IgD-negative memory B cell (primary cell): ENCODE results near the gene MX2. TPM values are rescaled to one million over a fixed set of nuclear protein-coding genes. Genes with fewer than 3 reads are reported as not detected.
"Not testable (repeated sequence)": the region's sequence is repeated elsewhere in the genome, so short reads cannot be mapped to it uniquely, and the experiment has no call there.

Experiments
- H3K27ac Mint-ChIP-seq, 3 donors: one replicate each; pipeline ENCODE4 v1.8.0; 2020 to 2022; ENCODE audit warnings: mild to moderate bottlenecking in 3 of 3, mixed read lengths in 3 of 3, moderate library complexity in 1 of 3
- H3K27me3 Mint-ChIP-seq: one replicate; pipeline ENCODE4 v1.8.0; 2021; ENCODE audit warnings: mixed read lengths
- H3K36me3 Mint-ChIP-seq: one replicate; pipeline ENCODE4 v1.8.0; 2020; ENCODE audit warnings: mild to moderate bottlenecking, mixed read lengths
- H3K4me1 Mint-ChIP-seq, 3 donors: one replicate each; pipeline ENCODE4 v1.8.0; 2020 to 2022; ENCODE audit warnings: mixed read lengths in 3 of 3, mild to moderate bottlenecking in 1 of 3
- H3K4me3 Mint-ChIP-seq, 4 donors: one replicate each; pipeline ENCODE4 v1.8.0; 2020 to 2022; ENCODE audit warnings: mild to moderate bottlenecking in 4 of 4, mixed read lengths in 4 of 4, moderate library complexity in 3 of 4
- H3K9me3 Mint-ChIP-seq, 3 donors: one replicate each; pipeline ENCODE4 v1.8.0; 2020 to 2021; ENCODE audit warnings: mixed read lengths in 3 of 3, mild to moderate bottlenecking in 1 of 3
- polyA plus RNA-seq: library from polyadenylated mRNA; unstranded; fragments of 300-500 nt; fragmentation: Illumina TruSeq; gene quantifications from one replicate; pipeline ENCODE4 v1.2.3, GENCODE V29; 2021

MX2 gene
- polyA plus RNA-seq, 1 donor from 2014 or later = 36.6 TPM

DNA sequence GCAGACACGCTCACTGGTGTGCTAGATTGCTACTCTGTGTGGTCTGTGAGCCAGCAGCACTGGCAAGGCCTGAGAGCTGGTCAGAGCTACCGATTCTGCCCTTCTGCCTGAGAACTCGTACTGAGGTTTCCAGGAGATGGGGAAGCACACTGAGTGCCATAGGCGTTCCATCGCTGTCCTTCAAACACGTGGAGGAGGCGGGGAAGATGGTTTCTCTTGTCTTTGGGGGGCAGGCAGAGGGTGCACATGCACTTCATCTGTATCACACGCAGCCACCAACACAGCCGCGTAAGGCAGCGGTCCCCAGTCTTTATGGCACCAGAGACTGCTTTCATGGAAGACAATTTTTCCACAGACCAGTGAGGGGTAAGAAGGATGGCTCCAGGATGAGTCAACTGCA lies 40.4 kb downstream of the MX2 start:
- Mint-ChIP-seq H3K9me3 (no peaks in the 10 kb centered on the region), H3K36me3 (peaks cover 27% of the 10 kb centered on the region), H3K27ac (no peak overlapping the region)

DNA sequence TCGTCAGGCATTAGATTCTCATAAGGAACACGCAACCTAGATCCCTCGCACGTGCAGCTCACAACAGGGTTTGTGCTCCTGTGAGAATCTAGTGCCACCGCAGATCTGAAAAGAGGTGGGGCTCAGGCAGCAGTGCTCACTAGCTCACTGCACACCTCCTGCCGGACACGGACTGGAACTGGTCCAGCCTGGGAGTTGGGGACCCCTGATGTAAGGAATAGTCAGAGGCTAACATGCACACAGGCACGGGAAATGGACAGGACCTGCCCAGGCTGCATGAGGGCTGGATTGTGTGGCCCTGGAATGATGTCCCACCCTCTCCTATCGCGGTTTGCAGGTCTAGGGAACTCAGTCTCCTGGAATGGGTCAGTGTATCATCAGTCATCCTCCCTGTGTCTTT lies 41.0 kb downstream of the MX2 start:
- Mint-ChIP-seq H3K9me3 (no peaks in the 10 kb centered on the region), H3K4me1 (no peaks in the 10 kb centered on the region), H3K4me3 (no peak overlapping the region), H3K27me3 (no peaks in the 10 kb centered on the region), H3K27ac (no peak overlapping the region), H3K36me3 (peaks cover 28% of the 10 kb centered on the region)

More for the DNA sequence above, 40.4 kb downstream of the MX2 start:
- Mint-ChIP-seq H3K27me3 (no peaks in the 10 kb centered on the region), H3K4me3 (no peak overlapping the region), H3K4me1 (peaks cover 5% of the 10 kb centered on the region in 3 donors)

DNA sequence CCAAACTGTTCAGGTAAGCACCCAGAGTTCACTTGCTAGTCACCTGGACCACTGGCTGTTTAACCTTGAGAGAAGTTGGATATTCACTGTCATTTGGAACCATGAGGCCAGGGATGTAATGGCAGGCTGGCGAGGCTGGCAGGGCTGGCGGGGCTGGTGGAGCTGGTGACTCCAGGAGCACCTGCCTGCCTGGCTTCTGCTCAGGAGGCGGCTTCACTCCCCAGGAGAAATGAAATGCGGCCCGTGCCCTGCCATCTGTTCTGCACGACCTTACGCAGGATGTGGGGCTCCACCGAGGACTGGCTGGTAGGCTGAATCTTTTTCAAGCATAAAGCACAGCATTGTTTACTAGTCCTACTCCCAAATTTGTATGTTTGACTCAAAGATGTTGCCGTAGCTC lies 41.5 kb downstream of the MX2 start:
- Mint-ChIP-seq H3K36me3 (peaks cover 33% of the 10 kb centered on the region), H3K4me1 (no peaks in the 10 kb centered on the region), H3K9me3 (no peaks in the 10 kb centered on the region)

GRCh38 chr21:41403966-41404365 lies 42.1 kb downstream of the MX2 start:
- H3K4me1 Mint-ChIP-seq = no peaks in the 10 kb centered on the region
- no peak overlapping the region for H3K4me3 Mint-ChIP-seq
- no peaks in the 10 kb centered on the region for H3K27me3 Mint-ChIP-seq
- no peak overlapping the region for H3K27ac Mint-ChIP-seq
- no peaks in the 10 kb centered on the region for H3K9me3 Mint-ChIP-seq
- H3K36me3 Mint-ChIP-seq = peaks cover 33% of the 10 kb centered on the region

More for the DNA sequence above, 41.5 kb downstream of the MX2 start:
- Mint-ChIP-seq H3K4me3 (no peak overlapping the region), H3K27me3 (no peaks in the 10 kb centered on the region), H3K27ac (no peak overlapping the region)

DNA sequence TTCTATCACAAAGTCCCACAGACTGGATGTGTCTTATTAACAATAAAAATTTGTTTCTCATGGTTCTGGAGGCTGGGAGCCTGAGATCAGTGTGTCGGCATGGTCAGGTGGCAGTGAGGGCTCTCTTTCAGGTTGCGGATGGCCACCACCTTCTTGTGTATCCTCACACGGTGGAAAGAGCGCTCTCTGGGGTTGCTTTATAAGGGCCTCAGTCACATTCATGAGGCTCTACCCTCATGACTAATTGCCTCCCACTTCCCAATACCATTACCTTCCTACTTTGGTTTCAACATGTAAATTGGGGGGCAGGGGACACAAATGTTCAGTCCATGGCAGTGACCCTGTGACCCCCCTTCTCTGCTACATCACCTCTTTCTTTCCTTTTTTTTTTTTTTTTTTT lies 43.5 kb downstream of the MX2 start:
- H3K4me3 Mint-ChIP-seq = no peak overlapping the region
- H3K9me3 Mint-ChIP-seq = no peaks in the 10 kb centered on the region
- peaks cover 37% of the 10 kb centered on the region for H3K36me3 Mint-ChIP-seq
- no peak overlapping the region for H3K27ac Mint-ChIP-seq
- H3K27me3 Mint-ChIP-seq = no peaks in the 10 kb centered on the region
- H3K4me1 Mint-ChIP-seq = no peaks in the 10 kb centered on the region

DNA sequence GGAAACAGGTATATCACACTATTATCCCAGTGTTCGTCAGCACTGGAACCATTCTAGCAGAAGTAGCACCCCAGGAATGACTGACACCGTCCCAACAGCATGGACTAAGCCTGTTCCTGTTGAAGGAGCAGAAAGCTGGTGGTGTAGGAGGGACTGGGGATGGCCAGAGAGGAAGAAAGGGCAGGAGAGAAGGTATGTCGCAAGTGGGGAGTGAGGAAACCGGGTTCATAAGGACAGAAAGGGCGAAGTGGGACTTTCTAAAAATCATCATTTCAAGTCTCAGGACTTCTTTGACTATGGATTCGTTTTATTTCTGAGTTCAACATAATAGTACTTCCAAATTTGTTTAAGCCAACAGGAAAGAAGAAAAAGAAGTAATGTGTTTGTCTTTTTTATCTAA lies 44.5 kb downstream of the MX2 start:
- Mint-ChIP-seq H3K27ac (no peak overlapping the region), H3K27me3 (no peaks in the 10 kb centered on the region), H3K9me3 (peaks cover 0 to 2% (median 0%) of the 10 kb centered on the region in 3 donors), H3K4me3 (no peak overlapping the region), H3K4me1 (no peaks in the 10 kb centered on the region), H3K36me3 (peaks cover 34% of the 10 kb centered on the region)

DNA sequence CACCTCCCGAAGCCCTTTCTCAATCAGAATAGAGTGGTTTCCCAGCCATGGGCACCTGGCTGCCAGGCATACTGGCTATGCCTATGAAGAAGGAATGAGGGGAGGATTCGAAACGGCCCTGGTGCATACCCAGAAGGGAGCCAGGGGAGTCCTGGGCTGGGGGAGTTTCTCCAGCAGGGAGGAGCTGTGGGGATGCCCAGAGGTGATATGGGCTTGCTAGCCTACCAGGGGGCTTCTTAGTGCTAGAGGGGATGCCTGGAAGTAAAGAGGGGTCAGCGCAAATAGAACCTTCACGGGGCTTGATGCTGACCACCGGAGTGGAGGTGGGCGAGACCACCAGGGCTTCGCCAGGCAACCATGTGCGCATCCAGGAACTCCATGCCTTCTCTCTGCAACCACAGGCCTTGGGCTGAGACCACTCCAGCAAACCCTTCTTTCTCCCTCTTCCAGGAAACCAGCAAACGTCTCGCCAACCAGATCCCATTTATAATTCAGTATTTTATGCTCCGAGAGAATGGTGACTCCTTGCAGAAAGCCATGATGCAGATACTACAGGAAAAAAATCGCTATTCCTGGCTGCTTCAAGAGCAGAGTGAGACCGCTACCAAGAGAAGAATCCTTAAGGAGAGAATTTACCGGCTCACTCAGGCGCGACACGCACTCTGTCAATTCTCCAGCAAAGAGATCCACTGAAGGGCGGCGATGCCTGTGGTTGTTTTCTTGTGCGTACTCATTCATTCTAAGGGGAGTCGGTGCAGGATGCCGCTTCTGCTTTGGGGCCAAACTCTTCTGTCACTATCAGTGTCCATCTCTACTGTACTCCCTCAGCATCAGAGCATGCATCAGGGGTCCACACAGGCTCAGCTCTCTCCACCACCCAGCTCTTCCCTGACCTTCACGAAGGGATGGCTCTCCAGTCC lies 46.0 kb downstream of the MX2 start:
- Mint-ChIP-seq H3K4me1 (no peaks in the 10 kb centered on the region), H3K36me3 (peaks cover 30% of the 10 kb centered on the region), H3K27ac (no peak overlapping the region), H3K9me3 (peaks cover 0 to 12% (median 2%) of the 10 kb centered on the region in 3 donors), H3K4me3 (no peak overlapping the region), H3K27me3 (no peaks in the 10 kb centered on the region)

DNA sequence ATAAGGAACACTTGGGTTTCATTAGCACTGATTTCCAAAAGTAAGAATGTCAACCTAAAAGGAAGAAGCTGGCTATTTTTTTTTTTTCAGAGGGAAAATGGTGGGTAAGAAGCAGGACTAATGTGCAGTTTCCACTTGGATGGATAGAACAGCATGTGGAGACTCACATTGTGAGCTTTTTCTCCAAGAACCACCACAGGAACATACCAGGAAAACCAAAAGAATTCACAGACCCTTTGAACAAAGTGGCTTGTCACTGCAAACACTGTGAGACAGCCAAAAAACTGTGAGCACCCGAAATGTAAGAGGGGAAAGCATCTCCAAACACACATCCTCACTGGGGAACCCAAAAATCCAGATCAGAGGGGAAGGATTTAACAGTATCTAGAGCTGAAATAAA lies 48.5 kb downstream of the MX2 start:
- Mint-ChIP-seq H3K4me3 (no peak overlapping the region), H3K9me3 (peaks cover 5 to 27% (median 8%) of the 10 kb centered on the region in 3 donors), H3K27me3 (peaks cover 2% of the 10 kb centered on the region), H3K36me3 (peaks cover 26% of the 10 kb centered on the region), H3K4me1 (no peaks in the 10 kb centered on the region), H3K27ac (no peak overlapping the region)

GRCh38 chr21:41410767-41411448 lies 49.1 kb downstream of the MX2 start:
- peaks cover 26% of the 10 kb centered on the region for H3K36me3 Mint-ChIP-seq
- peaks cover 2% of the 10 kb centered on the region for H3K27me3 Mint-ChIP-seq
- peak overlapping the region in 1 of 4 donors; percentile 55 for H3K4me3 Mint-ChIP-seq
- H3K27ac Mint-ChIP-seq = peak overlapping the region in 1 of 3 donors; percentile 21
- H3K9me3 Mint-ChIP-seq = peaks cover 5 to 27% (median 8%) of the 10 kb centered on the region in 3 donors
- no peaks in the 10 kb centered on the region for H3K4me1 Mint-ChIP-seq

- Mint-ChIP-seq H3K36me3 (peaks cover 21% of the 10 kb centered on the region), H3K27me3 (peaks cover 2% of the 10 kb centered on the region), H3K4me3 (peak overlapping the region in 1 of 4 donors; percentile 55), H3K9me3 (peaks cover 5 to 27% (median 8%) of the 10 kb centered on the region in 3 donors), H3K27ac (peak overlapping the region in 1 of 3 donors; percentile 21), H3K4me1 (no peaks in the 10 kb centered on the region)
These were observed 49.7 kb downstream of the MX2 start for GRCh38 chr21:41411449-41412089.

DNA sequence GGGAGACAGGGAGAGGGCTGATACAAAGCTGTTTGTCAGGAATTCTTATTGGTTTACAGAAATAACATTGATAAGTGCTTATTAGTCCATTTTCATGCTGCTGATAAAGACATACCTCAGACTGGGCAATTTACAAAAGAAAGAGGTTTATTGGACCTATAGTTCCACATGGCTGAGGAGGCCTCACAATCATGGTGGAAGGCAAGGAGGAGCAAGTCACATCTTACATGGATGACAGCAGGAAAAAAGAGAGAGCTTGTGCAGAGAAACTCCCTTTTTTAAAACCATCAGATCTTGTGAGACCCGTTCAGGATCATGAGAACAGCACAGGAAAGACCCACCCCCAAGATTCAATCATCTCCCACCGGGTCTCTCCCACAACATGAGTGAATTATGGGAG lies 55.7 kb downstream of the MX2 start:
- Mint-ChIP-seq H3K9me3 (peaks cover 6 to 18% (median 8%) of the 10 kb centered on the region in 3 donors), H3K4me3 (peak overlapping the region in 1 of 4 donors; percentile 22), H3K4me1 (peaks cover 8 to 19% (median 11%) of the 10 kb centered on the region in 3 donors), H3K27ac (peak overlapping the region in 1 of 3 donors; percentile 55)
- H3K27me3 Mint-ChIP-seq, H3K36me3 Mint-ChIP-seq: not testable (repeated sequence)

DNA sequence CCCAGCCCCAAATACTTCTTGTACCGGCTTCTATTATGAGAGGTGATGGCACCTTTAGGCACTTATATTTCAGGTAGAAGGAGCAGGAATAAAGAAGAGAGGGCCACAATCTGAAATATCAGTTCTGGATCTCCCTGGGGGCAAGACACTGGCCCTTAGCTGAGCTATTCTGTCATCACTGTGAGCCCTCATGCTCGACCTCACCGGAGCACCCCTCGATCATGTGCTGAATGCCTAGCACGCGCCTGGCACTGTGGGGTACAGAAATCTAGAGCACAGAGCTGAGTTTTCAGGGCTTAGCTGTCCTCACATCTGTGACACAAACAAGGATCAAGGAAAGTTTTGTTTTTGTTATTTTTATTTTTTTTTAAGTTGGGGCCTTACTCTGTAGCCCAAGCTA lies 56.6 kb downstream of the MX2 start:
- peaks cover 2% of the 10 kb centered on the region for H3K27me3 Mint-ChIP-seq
- H3K36me3 Mint-ChIP-seq = no peaks in the 10 kb centered on the region
- H3K27ac Mint-ChIP-seq = peak overlapping the region; percentile 55 to 86 (median 68)
- H3K9me3 Mint-ChIP-seq = peaks cover 4 to 9% (median 8%) of the 10 kb centered on the region in 3 donors
- peaks cover 14 to 25% (median 17%) of the 10 kb centered on the region in 3 donors for H3K4me1 Mint-ChIP-seq
- H3K4me3 Mint-ChIP-seq = peak overlapping the region in 1 of 4 donors; percentile 17

DNA sequence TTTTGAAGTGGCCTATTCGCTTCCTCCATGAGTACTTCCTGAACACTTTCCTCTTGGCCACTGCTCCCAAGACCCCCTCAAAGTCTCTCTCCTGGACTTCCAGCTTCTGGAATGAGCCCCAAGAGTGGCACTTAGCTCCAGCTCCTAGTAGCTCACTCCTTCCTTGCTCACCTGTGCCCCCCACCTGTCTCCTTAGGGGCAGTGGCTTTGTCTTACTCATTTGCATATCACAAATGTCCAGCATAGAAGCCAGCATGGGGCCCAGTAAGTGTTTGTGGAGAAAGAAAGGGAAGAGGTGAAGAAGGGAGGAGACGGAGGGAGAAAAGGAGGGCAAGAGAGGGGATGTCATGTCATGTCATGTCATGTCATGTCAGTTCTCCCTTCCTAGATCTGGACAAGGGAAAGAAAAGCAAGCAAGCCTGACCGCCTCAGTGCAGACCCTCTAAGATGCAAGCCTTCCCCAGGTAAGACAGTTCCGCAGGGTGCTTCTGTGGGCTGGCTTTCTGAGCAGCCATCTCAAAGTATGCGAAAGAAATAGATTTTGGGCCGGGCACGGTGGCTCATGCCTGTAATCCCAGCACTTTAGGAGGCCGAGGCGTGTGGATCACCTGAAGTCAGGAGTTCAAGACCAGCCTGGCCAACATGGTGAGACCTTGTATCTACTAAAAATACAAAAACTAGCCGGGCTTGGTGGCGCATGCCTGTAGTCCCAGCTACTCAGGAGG lies 57.3 kb downstream of the MX2 start:
- peak overlapping the region in 3 of 4 donors; percentile 30 to 92 (median 65) for H3K4me3 Mint-ChIP-seq
- no peaks in the 10 kb centered on the region for H3K36me3 Mint-ChIP-seq
- peak overlapping the region in 2 of 3 donors; percentile 68 to 92 for H3K27ac Mint-ChIP-seq
- H3K27me3 Mint-ChIP-seq = no peaks in the 10 kb centered on the region
- peaks cover 19 to 31% (median 24%) of the 10 kb centered on the region in 3 donors for H3K4me1 Mint-ChIP-seq
- H3K9me3 Mint-ChIP-seq = peaks cover 1 to 3% (median 3%) of the 10 kb centered on the region in 3 donors
